WERI-Rb-1 (cell line): ENCODE data around the gene ZNF544.
"Not testable (repeated sequence)": the region's sequence is repeated elsewhere in the genome, so short reads cannot be mapped to it uniquely, and the experiment has no call there.

Source experiments
- DNase-seq: peaks from one replicate; pipeline ENCODE4 v3.0.0-alpha.2; 2020
- H3K27ac ChIP-seq: fragments of 250-450 bp; sonication (Bioruptor Pico); 2 replicates; pipeline ENCODE4 v1.5.1; 2020; ENCODE audit warnings: mild to moderate bottlenecking, moderate library complexity
- H3K27me3 ChIP-seq: fragments of 250-450 bp; sonication (Bioruptor Pico); 2 replicates; pipeline ENCODE4 v1.5.1; 2021; ENCODE audit warnings: mild to moderate bottlenecking, low read depth, moderate library complexity; ENCODE audit not compliant: insufficient read depth, severe bottlenecking
- H3K36me3 ChIP-seq: fragments of 250-450 bp; sonication (Bioruptor Pico); 2 replicates; pipeline ENCODE4 v1.5.1; 2020; ENCODE audit warnings: mild to moderate bottlenecking, moderate library complexity
- H3K4me3 ChIP-seq: 2 replicates; pipeline ENCODE4 v1.5.1; 2011; ENCODE audit warnings: low read depth, mild to moderate bottlenecking, control low read depth, low read length
- H3K9me3 ChIP-seq: fragments of 250-450 bp; sonication (Bioruptor Pico); 2 replicates; pipeline ENCODE4 v1.5.1; 2021; ENCODE audit warnings: mild to moderate bottlenecking, moderate library complexity; ENCODE audit not compliant: severe bottlenecking
- TF ChIP-seq, protein P1 (sequence below): IDR thresholded peaks from 2 replicates; pipeline ENCODE4 v1.5.1; 2011; ENCODE audit warnings: low read depth, mild to moderate bottlenecking, control low read depth, inconsistent platforms, low read length

ZNF544 gene

DNA sequence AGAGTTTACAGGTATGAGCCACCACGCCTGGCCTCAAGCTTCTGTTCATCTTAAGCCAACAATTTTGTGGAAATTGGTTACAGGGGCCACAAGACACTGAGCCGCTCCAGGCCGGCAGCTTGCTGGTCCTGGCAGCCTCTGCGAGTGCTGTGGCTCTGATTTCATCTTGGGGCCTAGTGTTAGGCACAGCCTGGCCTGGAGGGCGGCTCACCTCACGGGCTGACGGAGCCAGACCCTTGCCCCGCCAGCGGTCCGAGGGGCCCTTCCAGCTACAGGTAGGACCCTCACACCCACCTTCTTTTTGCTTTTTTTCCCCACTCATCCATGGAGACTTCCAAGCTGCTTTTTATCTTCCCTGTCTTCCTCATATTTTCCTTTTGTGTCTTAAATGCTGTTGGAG is 8.6 kb downstream of the ZNF544 start:
- TF ChIP-seq, protein P1, sequence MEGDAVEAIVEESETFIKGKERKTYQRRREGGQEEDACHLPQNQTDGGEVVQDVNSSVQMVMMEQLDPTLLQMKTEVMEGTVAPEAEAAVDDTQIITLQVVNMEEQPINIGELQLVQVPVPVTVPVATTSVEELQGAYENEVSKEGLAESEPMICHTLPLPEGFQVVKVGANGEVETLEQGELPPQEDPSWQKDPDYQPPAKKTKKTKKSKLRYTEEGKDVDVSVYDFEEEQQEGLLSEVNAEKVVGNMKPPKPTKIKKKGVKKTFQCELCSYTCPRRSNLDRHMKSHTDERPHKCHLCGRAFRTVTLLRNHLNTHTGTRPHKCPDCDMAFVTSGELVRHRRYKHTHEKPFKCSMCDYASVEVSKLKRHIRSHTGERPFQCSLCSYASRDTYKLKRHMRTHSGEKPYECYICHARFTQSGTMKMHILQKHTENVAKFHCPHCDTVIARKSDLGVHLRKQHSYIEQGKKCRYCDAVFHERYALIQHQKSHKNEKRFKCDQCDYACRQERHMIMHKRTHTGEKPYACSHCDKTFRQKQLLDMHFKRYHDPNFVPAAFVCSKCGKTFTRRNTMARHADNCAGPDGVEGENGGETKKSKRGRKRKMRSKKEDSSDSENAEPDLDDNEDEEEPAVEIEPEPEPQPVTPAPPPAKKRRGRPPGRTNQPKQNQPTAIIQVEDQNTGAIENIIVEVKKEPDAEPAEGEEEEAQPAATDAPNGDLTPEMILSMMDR, result no peak
- no peak for DNase-seq
- H3K27me3 ChIP-seq, result no peaks in the 10 kb centered on the region
- H3K9me3 ChIP-seq, result no peaks in the 10 kb centered on the region
- peaks cover 89% of the 10 kb centered on the region for H3K36me3 ChIP-seq
- no peak overlapping the region for H3K27ac ChIP-seq
- H3K4me3 ChIP-seq, result no peak overlapping the region

DNA sequence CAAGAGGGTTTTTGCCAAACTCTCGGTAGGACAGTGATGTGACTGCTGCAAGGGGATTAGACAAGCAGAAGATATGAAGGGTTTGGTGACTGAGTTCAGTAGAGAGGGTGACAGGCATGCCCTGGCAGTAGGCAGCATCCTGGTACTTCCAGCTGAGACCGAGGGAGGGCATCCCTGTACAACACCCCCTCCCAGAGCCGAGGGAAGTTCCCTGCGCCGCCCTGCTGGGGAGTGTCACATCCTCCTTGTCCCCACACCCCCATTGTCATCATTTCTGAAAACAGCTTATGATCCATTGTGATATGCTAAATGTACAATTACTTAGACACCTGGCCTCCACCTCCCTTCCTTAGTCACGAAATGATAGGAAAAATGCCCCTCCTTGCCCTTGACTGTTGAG is 14.6 kb downstream of the ZNF544 start:
- Histone ChIP-seq H3K27me3 (no peaks in the 10 kb centered on the region), H3K4me3 (no peak overlapping the region), H3K36me3 (peaks cover 93% of the 10 kb centered on the region), H3K9me3 (peaks cover 13% of the 10 kb centered on the region), H3K27ac (no peak overlapping the region)
- no peak for DNase-seq
- TF ChIP-seq, protein P1, result no peak

DNA sequence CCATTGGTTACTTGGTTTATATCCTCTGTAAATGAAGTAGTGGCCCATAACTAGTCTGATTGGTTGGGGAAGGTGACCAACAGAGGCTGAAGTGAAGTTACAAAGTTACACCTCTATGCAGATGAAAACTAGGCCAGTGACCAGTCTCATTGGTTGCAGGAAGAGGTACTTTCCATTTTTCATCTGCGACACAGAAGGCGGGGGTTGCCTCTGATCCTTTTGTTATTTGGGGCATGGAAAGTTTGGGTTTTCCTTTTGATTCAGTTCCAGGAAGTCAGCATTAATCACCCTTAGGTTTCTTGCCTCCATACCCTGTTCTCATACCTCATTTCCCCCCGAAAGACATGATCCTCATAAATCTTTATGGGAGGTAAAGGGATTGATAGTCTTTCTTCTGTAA is 20.2 kb downstream of the ZNF544 start:
- Histone ChIP-seq H3K4me3 (no peak overlapping the region), H3K9me3 (peaks cover 55% of the 10 kb centered on the region), H3K36me3 (peaks cover 100% of the 10 kb centered on the region), H3K27me3 (no peaks in the 10 kb centered on the region), H3K27ac (no peak overlapping the region)
- TF ChIP-seq, protein P1, result no peak
- DNase-seq, result no peak

DNA sequence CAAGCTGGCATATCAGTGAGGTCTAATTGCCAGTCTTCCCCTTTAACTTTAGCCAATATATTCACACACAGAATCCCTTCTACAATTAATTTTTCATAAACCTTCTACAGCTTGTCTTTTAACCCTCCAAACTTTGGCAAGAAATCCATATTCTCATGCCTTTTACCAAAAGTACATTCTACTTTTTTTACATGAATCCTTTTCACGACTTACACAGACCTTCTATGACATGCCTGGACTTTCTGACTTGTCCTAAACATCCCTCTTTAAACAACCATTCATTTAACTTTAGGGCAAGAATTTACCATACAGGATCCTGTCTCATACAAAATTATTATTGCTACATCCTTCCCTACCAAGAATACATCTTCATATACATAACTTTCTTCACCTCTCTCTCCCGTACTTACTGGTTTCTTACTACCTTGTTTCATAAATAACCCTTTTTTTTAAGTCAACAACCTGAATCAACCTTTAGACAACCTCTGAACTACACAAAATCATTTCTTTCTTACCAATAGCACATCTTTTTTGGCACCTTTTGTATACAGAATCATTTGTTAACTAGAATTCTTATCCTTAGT is 23.5 kb downstream of the ZNF544 start:
- Histone ChIP-seq H3K27me3 (no peaks in the 10 kb centered on the region), H3K4me3 (no peak overlapping the region), H3K9me3 (peaks cover 66% of the 10 kb centered on the region), H3K36me3 (peaks cover 98% of the 10 kb centered on the region), H3K27ac (no peak overlapping the region)
- TF ChIP-seq, protein P1, result no peak
- no peak for DNase-seq

DNA sequence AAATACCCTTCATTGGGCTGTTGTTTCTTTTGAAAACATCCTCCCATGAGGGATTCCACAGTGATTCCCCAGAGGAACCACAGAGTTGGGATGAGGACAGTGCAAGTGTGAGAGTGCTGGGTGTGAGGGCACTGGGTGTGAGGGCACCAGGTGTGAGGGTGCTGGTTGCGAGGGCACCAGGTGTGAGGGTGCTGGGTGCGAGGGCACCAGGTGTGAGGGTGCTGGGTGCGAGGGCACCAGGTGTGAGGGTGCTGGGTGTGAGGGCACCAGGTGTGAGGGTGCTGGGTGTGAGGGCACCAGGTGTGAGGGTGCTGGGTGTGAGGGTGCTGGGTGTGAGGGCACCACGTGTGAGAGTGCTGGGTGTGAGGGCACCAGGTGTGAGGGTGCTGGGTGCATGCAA is 29.5 kb downstream of the ZNF544 start:
- H3K27ac ChIP-seq, DNase-seq, H3K4me3 ChIP-seq, H3K27me3 ChIP-seq: not testable (repeated sequence)
- peaks cover 76% of the 10 kb centered on the region for H3K9me3 ChIP-seq
- H3K36me3 ChIP-seq, result peaks cover 95% of the 10 kb centered on the region

DNA sequence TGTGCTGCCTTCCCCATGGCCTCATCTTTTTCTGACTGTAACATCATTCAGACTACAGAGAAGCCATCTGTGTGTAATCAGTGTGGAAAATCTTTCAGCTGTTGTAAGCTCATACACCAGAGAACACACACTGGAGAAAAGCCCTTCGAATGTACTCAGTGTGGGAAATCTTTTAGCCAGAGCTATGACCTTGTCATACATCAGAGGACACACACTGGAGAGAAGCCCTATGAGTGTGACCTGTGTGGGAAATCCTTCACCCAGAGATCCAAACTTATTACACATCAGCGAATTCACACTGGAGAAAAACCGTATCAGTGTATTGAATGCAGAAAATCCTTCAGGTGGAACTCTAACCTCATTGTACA is 32.9 kb downstream of the ZNF544 start:
- Histone ChIP-seq H3K27me3 (no peaks in the 10 kb centered on the region), H3K36me3 (peaks cover 93% of the 10 kb centered on the region)

More for the DNA sequence above, 32.9 kb downstream of the ZNF544 start:
- no peak overlapping the region for H3K27ac ChIP-seq
- no peak for DNase-seq
- TF ChIP-seq, protein P1, result no peak
- peaks cover 88% of the 10 kb centered on the region for H3K9me3 ChIP-seq
- no peak overlapping the region for H3K4me3 ChIP-seq
